ENCODE data around the gene FBXO36. TPM values are rescaled to one million over a fixed set of nuclear protein-coding genes. Genes with fewer than 3 reads are reported as not detected.

FBXO36 gene
- total RNA-seq, 2 donors from 2014 or later: 6.7 to 13.3 TPM

DNA sequence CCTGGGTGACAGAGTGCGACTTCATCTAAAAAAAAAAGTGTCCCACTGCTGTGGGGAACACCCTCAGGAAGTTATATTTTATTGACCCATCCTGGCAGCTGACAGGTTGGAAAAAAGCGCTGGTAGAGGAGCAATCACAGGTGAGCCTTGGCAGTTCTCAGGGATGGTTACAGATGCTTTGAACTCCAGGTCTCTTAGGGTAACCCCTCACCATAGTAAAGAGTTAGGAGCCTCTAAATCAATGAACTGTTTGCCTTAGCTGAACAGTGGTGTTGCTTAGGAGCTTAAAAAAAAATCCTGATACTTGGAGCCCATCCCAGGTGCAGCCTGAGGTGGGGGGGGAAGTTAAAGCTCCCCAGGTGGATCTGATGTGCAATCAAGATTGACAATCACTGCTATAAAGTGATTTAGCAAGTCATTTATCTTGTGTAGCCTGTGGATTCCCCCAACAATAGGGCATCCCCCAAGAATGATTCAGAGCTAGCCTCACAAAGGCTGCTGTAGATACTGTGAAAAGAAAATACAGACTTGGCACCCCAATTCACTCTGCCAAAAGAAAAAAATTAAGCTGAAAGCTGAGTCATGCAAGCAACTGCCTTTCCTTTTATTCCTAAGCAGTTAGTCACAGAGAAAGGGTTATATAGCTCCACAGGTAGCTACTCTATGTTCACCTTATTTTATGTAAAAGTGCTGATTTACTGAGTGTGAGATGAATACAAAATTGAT, 131.6 kb downstream of the FBXO36 start:
- Histone ChIP-seq H3K36me3 (ENCODE audit: control insufficient read depth, insufficient read depth, low read length) (no peaks in the 10 kb centered on the region), H3K27ac (ENCODE audit: low read depth, low read length) (no peak overlapping the region), H3K9ac (ENCODE audit: extremely low read depth, low read length, poor library complexity, severe bottlenecking) (no peak overlapping the region), H3K9me3 (ENCODE audit: control insufficient read depth, low read length) (peaks cover under 1% of the 10 kb centered on the region), H3K4me1 (ENCODE audit: control insufficient read depth, insufficient read depth, low read length) (no peaks in the 10 kb centered on the region), H3K4me3 (ENCODE audit: low read length) (no peak overlapping the region), H3K27me3 (ENCODE audit: control insufficient read depth, insufficient read depth, low read length, poor library complexity, severe bottlenecking) (no peaks in the 10 kb centered on the region)
- H3K27ac Mint-ChIP-seq: no peak overlapping the region
- peaks cover 2% of the 10 kb centered on the region for H3K9me3 Mint-ChIP-seq
- H3K4me1 Mint-ChIP-seq: no peaks in the 10 kb centered on the region
- no peaks in the 10 kb centered on the region for H3K27me3 Mint-ChIP-seq (ENCODE audit: insufficient read depth)
- no peak for DNase-seq
- TF ChIP-seq, protein P1, sequence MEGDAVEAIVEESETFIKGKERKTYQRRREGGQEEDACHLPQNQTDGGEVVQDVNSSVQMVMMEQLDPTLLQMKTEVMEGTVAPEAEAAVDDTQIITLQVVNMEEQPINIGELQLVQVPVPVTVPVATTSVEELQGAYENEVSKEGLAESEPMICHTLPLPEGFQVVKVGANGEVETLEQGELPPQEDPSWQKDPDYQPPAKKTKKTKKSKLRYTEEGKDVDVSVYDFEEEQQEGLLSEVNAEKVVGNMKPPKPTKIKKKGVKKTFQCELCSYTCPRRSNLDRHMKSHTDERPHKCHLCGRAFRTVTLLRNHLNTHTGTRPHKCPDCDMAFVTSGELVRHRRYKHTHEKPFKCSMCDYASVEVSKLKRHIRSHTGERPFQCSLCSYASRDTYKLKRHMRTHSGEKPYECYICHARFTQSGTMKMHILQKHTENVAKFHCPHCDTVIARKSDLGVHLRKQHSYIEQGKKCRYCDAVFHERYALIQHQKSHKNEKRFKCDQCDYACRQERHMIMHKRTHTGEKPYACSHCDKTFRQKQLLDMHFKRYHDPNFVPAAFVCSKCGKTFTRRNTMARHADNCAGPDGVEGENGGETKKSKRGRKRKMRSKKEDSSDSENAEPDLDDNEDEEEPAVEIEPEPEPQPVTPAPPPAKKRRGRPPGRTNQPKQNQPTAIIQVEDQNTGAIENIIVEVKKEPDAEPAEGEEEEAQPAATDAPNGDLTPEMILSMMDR (conservative IDR thresholded peaks at IDR 0.05): no peak
- no peak overlapping the region for H3K4me3 Mint-ChIP-seq
- no peaks in the 10 kb centered on the region for H3K36me3 Mint-ChIP-seq (ENCODE audit: low read depth)
- WGBS, 2 experiments (ENCODE audit: insufficient coverage in 1 of 2, insufficient read length in 1 of 2): 83 to 88% methylated on average over 1 to 2 of the region's 2 CpGs

DNA sequence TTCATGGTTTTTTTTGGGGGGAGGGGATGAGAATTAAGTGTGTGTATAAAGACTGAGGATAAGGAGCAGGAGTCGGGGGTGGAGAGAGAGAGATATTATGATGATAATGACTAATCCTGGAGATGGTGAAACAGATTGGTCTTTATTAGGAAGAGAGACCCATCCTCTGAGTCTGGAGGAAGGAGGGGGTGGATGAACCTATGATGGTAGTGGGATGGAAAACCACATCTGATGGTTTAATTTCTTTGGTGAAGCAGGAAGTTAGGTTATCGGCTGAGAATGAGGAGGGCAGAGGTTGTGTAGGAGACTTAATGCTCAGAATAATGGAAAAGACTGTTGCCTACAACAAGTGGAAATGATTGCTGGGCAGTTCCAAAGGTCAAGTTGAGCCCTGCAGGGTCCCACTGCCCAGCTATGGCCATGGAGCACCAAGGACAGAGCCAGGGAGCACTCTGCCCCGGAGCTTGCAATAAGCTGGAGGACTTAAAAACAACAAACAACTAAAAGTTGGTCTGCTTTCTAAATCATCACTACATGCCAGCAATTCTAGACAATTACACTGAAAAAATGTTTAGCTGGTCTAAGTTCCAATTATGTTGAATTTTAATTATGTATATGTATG, 138.5 kb downstream of the FBXO36 start:
- DNase-seq: no peak
- Mint-ChIP-seq H3K9me3 (peaks cover 2% of the 10 kb centered on the region), H3K27me3 (ENCODE audit: insufficient read depth) (no peaks in the 10 kb centered on the region), H3K4me1 (peaks cover 2% of the 10 kb centered on the region), H3K36me3 (ENCODE audit: low read depth) (no peaks in the 10 kb centered on the region), H3K27ac (no peak overlapping the region), H3K4me3 (no peak overlapping the region)
- peaks cover under 1% of the 10 kb centered on the region for H3K27me3 ChIP-seq (ENCODE audit: control insufficient read depth, insufficient read depth, low read length, poor library complexity, severe bottlenecking)
- peaks cover 10% of the 10 kb centered on the region for H3K9me3 ChIP-seq (ENCODE audit: control insufficient read depth, low read length)
- no peaks in the 10 kb centered on the region for H3K36me3 ChIP-seq (ENCODE audit: control insufficient read depth, insufficient read depth, low read length)
- H3K4me1 ChIP-seq (ENCODE audit: control insufficient read depth, insufficient read depth, low read length): no peaks in the 10 kb centered on the region
- H3K9ac ChIP-seq (ENCODE audit: extremely low read depth, low read length, poor library complexity, severe bottlenecking): no peak overlapping the region
- TF ChIP-seq, protein P1 (conservative IDR thresholded peaks at IDR 0.05): no peak
- no peak overlapping the region for H3K4me3 ChIP-seq (ENCODE audit: low read length)
- 92 to 100% methylated on average over 2 to 3 of the region's 3 CpGs for WGBS, 2 experiments (ENCODE audit: insufficient coverage in 1 of 2, insufficient read length in 1 of 2)
- H3K27ac ChIP-seq (ENCODE audit: low read depth, low read length): no peak overlapping the region

Other genes starting within 250 kb of the FBXO36 start
- gene DNER, start 207.9 kb upstream of the FBXO36 start, total RNA-seq: under 1 TPM; 0.11 to 0.18 TPM
- gene TRIP12, start 494 bp upstream of the FBXO36 start, total RNA-seq: 100 to 1,000 TPM; 177 to 229 TPM
- 10 to 100 TPM in 1 of 2 donors, 1 to 10 TPM in 1; 1.2 to 10.2 TPM for gene SLC16A14, start 146.4 kb downstream of the FBXO36 start, total RNA-seq